Stimulated activated CD8-positive, alpha-beta memory T cell treated with anti-CD3 and anti-CD28 coated beads, Interleukin-4, amount 100 ng/mL, for 24 hours (primary cell): ENCODE data around the gene CUX1.

Source experiments
- DNase-seq: peaks from one replicate; pipeline ENCODE4 v3.0.0-alpha.2; 2020; ENCODE audit warnings: low read depth

The CUX1 gene

GRCh38 chr7:102248081-102248455, 430.6 kb downstream of the CUX1 start:
- DNase-seq, result no peak

DNA sequence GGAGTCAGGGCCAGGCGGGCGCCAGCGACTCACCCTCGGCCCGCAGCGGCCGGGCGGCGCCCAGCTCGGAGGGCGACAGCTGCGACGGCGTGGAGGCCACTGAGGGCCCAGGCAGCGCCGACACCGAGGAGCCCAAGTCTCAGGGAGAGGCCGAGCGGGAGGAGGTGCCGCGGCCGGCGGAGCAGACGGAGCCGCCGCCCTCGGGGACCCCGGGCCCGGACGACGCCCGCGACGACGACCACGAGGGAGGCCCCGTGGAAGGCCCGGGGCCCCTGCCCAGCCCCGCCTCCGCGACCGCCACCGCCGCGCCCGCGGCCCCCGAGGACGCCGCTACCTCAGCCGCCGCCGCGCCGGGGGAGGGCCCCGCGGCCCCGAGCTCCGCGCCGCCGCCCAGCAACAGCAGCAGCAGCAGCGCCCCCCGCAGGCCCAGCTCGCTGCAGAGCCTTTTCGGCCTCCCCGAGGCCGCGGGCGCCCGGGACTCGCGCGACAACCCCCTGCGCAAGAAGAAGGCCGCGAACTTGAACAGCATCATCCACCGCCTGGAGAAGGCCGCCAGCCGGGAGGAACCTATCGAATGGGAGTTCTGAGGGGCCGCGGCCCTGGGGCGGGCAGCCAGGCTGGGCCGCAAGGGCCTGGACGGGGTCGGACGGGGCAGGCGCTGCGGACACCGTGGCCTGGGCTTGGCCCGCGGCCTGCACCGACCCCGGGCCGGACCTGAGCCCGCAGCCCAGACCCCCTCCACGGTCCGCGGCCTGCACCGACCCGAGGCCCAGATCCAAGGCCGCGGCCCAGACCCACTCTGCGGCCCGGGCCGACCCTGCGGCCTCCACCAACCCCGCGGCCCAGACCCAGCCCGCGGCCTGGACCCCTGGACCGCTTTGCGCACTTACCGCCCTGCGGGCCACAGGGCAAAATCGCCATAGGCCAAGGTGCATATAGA, 431.3 kb downstream of the CUX1 start:
- no peak for DNase-seq

DNA sequence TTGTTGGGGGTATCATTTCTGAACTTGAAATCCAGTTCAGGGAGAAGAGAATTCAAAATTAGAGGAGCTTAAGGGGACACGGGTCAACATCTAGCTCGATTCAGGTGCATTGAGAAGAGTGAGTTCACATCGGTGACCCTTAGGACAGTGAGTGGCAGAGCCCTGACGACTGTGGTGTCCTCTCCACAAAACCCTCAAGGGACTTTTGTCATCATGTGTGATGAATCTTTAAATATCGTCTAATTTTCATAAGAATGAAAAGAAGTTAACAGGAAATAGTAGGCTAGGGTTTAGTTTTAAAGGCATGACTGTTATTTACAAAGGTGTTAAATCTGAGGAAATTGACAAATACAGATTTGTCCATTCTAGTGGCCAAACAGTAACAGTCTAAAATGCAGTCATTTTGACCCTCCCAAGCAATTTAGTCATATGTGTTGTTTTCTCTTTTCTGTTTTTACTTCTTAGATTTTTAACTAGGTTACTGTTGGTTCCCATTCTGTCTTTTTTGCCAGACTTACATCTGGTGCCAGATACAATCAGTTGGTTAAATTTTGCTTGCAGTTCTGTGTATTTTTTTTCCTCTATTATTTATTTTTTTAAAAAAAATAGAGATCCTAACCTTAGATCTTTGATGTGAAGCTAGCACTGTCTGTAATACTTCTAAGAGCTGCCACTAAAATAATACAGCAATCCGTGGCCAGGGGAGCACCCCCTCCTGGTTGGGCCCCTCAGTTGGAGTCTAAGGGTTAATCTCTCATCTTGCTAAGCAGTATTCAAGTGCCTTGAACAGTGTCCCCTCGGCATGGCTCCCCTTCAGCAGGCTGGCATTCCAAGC, 434.3 kb downstream of the CUX1 start:
- DNase-seq, result no peak

DNA sequence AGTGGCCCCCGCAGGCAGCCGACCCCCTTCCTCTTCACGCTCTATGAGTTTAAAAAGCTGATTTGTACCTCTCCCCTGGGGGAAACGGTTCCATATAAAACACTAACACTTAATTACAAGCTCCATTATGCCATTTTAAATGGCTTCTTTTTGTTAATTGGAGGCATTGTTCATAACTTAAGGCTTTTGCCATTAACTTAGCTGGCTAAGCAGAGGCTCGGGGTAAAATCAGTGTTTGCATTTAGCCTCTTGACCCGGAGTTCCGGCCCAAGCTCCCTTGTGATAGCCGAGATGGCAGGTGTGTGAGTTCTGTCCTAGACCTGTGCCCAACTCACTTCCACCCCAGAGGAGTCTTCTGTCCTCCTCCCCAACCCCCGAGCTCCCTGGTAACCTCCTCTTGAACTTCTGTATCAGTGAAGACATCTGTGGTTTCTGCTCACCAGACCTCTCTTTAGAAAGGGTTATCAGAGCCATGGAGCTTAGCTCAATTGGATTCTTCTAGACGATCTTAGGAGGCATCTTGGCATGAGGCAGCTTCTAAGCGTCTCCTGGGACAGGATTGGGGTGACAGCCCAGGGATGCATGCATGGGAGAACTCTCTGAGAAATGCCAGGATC, 435.0 kb downstream of the CUX1 start:
- no peak for DNase-seq

- DNase-seq, result no peak
Observed at GRCh38 chr7:102253066-102253972, 435.9 kb downstream of the CUX1 start.

- DNase-seq, result no peak
Observed at GRCh38 chr7:102253973-102254370, 436.5 kb downstream of the CUX1 start.

- DNase-seq, result no peak
Observed at GRCh38 chr7:102254521-102254920, 437.1 kb downstream of the CUX1 start.

DNA sequence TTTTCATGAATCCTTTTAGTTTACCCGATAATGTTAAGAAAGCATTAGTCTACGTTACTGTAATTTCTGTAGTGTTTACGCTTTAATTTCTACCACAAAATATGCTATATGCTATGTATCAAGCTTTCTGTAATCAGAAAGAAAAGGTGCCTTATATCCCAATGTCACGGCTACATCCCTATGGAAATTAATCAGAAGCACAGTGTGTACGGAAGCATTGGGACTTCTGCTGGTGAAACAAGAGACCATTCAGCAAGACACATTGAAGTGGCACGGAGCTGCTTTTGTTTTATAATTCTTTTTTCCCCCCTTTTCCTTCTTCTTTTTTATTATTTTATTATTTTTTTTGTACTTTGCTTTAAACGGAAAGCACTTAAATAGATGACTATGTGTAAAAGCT, 438.1 kb downstream of the CUX1 start:
- no peak for DNase-seq

- DNase-seq, result no peak
Observed at GRCh38 chr7:102255916-102256315, 438.5 kb downstream of the CUX1 start.

DNA sequence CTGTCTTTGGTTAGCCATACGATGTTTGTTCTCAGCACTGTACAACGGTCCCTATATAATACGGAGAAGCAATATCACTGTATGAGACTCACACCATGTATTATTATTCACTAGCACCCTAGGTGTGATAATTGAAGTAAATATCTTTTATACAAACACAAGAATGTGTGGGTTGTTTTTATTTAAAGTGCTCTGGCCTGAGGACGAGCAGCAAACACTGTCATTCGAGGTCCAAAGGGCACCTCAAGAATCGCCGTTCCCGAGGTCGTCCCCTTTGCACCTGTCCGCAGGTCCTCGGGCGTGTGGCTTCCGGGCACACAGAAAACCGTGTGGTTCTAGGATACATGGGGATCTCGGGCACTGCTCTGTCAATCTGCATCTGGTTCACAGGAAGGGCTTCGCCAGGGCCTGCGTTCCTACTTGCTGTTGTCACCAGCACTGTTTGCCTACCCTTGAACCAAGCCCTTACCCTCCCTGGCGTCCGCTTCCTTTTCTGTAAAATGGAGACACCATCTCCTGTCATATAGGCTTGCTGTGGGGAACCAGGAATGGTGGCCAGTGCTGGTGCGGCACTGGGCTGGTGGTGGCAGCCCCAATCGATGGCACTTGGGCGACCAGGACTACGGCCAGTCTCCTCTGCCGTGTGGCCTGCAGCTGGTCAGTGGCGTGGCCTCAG, 440.8 kb downstream of the CUX1 start:
- no peak for DNase-seq

DNA sequence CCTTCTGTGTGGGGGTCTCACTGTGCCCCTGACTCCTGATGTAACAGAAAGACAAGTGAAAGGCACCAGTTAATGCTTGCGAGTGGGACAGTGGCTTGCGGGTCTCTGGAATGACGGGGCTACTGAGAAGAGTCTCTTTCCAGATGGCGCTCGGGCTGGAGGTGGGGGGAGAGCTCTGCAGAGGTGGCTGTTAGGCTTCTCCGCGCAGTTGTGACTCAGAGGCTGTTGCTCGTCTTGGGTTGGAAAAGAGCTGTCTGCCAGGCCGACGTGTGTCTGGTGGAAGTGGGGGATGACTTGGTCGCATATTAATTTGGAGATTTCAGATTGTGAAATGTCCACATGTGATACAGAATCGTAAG, 441.3 kb downstream of the CUX1 start:
- no peak for DNase-seq

- no peak for DNase-seq
Observed at GRCh38 chr7:102260856-102261255, 443.4 kb downstream of the CUX1 start.

DNA sequence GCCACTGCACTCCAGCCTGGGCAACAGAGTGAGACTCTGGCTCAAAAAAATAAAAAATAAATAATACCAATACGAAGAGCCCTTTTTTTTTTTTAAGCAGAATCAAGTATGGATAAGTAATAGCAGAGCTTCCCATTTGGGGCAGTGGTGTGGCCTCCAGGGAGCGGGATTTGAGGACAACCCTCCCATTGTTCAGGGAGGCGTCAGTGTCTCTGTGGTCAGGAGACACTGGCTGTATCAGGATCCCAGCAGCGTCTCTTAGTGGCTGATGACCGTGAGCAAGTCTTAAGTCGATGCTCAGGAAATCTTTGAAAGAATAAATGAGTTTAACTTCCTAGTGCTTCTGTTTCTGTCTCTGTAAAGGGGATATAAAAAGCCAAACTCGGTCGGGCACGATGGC, 444.0 kb downstream of the CUX1 start:
- no peak for DNase-seq

GRCh38 chr7:102262546-102262945, 445.1 kb downstream of the CUX1 start:
- DNase-seq, result no peak

- no peak for DNase-seq
Observed at GRCh38 chr7:102264367-102264891, 447.0 kb downstream of the CUX1 start.

DNA sequence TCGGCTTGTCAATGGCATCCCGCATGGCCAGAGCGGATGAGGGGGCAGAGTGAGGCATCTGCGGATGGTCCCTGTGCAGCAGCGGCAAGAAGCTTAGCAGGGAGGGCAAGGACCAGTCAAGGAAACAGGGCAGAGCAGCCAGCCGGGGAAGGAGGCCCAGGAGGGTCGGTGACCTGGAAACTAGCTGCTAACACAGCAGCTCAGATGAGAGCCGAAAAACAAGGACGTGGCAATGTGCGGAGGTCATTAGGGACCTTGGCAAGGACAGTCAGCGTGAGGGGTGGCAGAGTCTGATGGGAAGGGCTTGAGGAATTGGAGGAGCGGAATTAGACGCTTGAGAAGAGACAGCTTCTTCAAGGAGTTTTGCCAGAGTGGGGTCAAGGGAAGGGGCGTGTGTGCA, 449.1 kb downstream of the CUX1 start:
- no peak for DNase-seq

- DNase-seq, result no peak
Observed at GRCh38 chr7:102268635-102269034, 451.2 kb downstream of the CUX1 start.

GRCh38 chr7:102270178-102270887, 452.9 kb downstream of the CUX1 start:
- DNase-seq, result no peak

DNA sequence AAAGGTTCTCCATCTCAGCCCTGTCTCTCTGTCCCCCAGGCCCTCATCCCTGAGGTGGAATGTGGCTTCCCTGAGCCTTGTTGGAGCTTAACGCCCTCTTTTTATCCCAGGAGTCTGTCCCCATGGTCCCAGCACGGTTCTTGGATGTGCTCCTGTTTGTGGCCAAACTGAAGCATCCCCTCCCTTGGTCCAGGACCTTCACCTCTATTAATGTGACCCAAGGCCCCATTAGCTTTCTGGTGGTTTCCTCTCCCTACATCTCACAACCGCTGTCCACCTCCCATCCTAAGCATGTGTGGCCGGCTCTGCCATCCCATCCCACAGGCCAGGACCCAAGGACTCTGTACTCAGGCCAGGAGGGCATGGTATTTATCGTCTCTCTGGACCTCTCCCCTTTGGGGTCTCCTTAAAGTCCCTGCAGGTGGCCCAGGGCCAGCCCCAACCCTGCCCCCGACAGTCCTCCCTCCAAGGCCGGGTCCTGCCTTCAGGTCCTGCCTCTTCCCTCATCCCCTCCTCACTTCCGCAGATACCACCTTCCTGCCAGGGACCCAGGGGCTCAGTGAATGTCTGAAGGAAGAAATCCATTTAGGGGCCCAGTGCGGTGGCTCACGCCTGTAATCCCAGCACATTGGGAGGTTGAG, 453.9 kb downstream of the CUX1 start:
- no peak for DNase-seq
